A549 (cell line): ENCODE results near the gene KCNE4. TPM values are rescaled to one million over a fixed set of nuclear protein-coding genes. Genes with fewer than 3 reads are reported as not detected.

Source experiments
- ATAC-seq, 2 experiments: fragments of 200-7000 bp in 1 of 2; fragments of >200 bp in 1 of 2; cut with Nextera tagmentation in 1 of 2; cut with Tn5 transposase in 1 of 2; 3 replicates each; pipeline versions ENCODE4 v1.8.0 to v1.9.1; 2018 to 2020; ENCODE audit warnings: mild to moderate bottlenecking in 1 of 2, moderate library complexity in 1 of 2
- CTCF ChIA-PET: fragments of 300-600 bp; sonication (Branson Sonifier 250); formaldehyde crosslinking; extraction: SDS; loops from one replicate; lab custom pipeline; 2021; ENCODE audit warnings: antibody characterized with exemption, inconsistent platforms; lab: Yijun Ruan, JAX
- POLR2A ChIA-PET: fragments of 350-600 bp; formaldehyde crosslinking; extraction: SDS; loops from one replicate; lab custom pipeline; 2021; ENCODE audit warnings: antibody characterized with exemption, inconsistent platforms; lab: Yijun Ruan, JAX
- DNase-seq, 2 experiments: peaks; one replicate each; pipeline versions ENCODE4 v3.0.0 to v3.0.0-alpha.2; 2011 to 2016; ENCODE audit warnings: low read depth in 1 of 2, low spot score in 1 of 2
- FAIRE-seq: peaks from 2 replicates; lab custom pipeline; 2011; peaks lifted over from hg19 to GRCh38; lab: Jason Lieb, UNC
- H3K27ac ChIP-seq, 2 experiments: fragments of >200 bp; sonication (Bioruptor Twin); formaldehyde crosslinking; 3 replicates each; pipeline ENCODE4 v1.5.1; 2016 to 2017
- H3K4me1 ChIP-seq: fragments of >200 bp; sonication (Bioruptor Twin); formaldehyde crosslinking; 3 replicates; pipeline ENCODE4 v1.6.1; 2016
- H3K4me2 ChIP-seq: fragments of >200 bp; sonication (Bioruptor Twin); formaldehyde crosslinking; 3 replicates; pipeline ENCODE4 v1.6.1; 2016
- H3K4me3 ChIP-seq: fragments of >200 bp; sonication (Bioruptor Twin); formaldehyde crosslinking; 3 replicates; pipeline ENCODE4 v1.5.1; 2016
- H3K9me3 ChIP-seq: fragments of >200 bp; sonication (Bioruptor Twin); formaldehyde crosslinking; 3 replicates; pipeline ENCODE4 v1.6.1; 2016
- ATOH8 ChIP-seq: fragments of 250-450 bp; sonication (Bioruptor Pico); IDR thresholded peaks from 2 replicates; pipeline ENCODE4 v1.5.0; 2020; ENCODE audit warnings: low read depth, mild to moderate bottlenecking, moderate library complexity
- BCL3 ChIP-seq: fragments of >200 bp; sonication (Bioruptor Twin); formaldehyde crosslinking; IDR thresholded peaks from 3 replicates; pipeline ENCODE4 v1.6.1; 2016
- BHLHE40 ChIP-seq: IDR thresholded peaks from 2 replicates; pipeline ENCODE4 v1.6.1; 2012; ENCODE audit warnings: low read depth, low read length, inconsistent platforms
- CBX2 ChIP-seq: fragments of 200-600 bp; sonication (generic); IDR thresholded peaks from 2 replicates; pipeline ENCODE4 v1.6.1; 2016; ENCODE audit warnings: low read depth, mild to moderate bottlenecking, borderline replicate concordance
- CBX8 ChIP-seq: fragments of 200-600 bp; sonication (generic); IDR thresholded peaks from 2 replicates; pipeline ENCODE4 v1.6.1; 2016
- ESRRA ChIP-seq: fragments of 150-350 bp; IDR thresholded peaks from 2 replicates; pipeline ENCODE4 v1.6.1; 2014; ENCODE audit warnings: mild to moderate bottlenecking, low read length, borderline replicate concordance
- GATA3 ChIP-seq: IDR thresholded peaks from 2 replicates; pipeline ENCODE4 v1.6.1; 2012; ENCODE audit warnings: borderline replicate concordance
- HES2 ChIP-seq: fragments of >200 bp; sonication (Bioruptor Twin); formaldehyde crosslinking; IDR thresholded peaks from 2 replicates; pipeline ENCODE4 v1.6.1; 2016
- HOXB13 ChIP-seq: fragments of 250-450 bp; sonication (Bioruptor Pico); IDR thresholded peaks from 2 replicates; pipeline ENCODE4 v1.5.0; 2020; ENCODE audit warnings: low read depth, mild to moderate bottlenecking, moderate library complexity
- JUN ChIP-seq, 2 experiments: fragments of >200 bp; sonication (Bioruptor Twin); formaldehyde crosslinking; IDR thresholded peaks; 2 replicates in 1 of 2; 3 replicates in 1 of 2; pipeline ENCODE4 v1.6.1; 2016 to 2017
- KDM5A ChIP-seq: fragments of 200-600 bp; sonication (generic); IDR thresholded peaks from 2 replicates; pipeline ENCODE4 v1.6.1; 2016; ENCODE audit warnings: antibody characterized with exemption, mild to moderate bottlenecking
- MAX ChIP-seq: IDR thresholded peaks from 2 replicates; pipeline ENCODE4 v1.6.1; 2012
- MAZ ChIP-seq: fragments of 150-350 bp; IDR thresholded peaks from 2 replicates; pipeline ENCODE4 v1.6.1; 2014; ENCODE audit warnings: antibody characterized with exemption, low read depth, low read length, borderline replicate concordance
- NPAS2 ChIP-seq: fragments of 250-450 bp; sonication (Bioruptor Pico); IDR thresholded peaks from 2 replicates; pipeline ENCODE4 v1.8.0; 2022; ENCODE audit warnings: mild to moderate bottlenecking, moderate library complexity, borderline replicate concordance
- PBX3 ChIP-seq: IDR thresholded peaks from 2 replicates; pipeline ENCODE4 v1.6.1; 2012
- RCOR1 ChIP-seq: fragments of 150-350 bp; IDR thresholded peaks from 2 replicates; pipeline ENCODE4 v1.6.1; 2014; ENCODE audit warnings: antibody characterized with exemption, low read length, low read depth
- RNF2 ChIP-seq: fragments of 200-600 bp; sonication (generic); IDR thresholded peaks from 2 replicates; pipeline ENCODE4 v1.6.1; 2016; ENCODE audit warnings: low read depth, mild to moderate bottlenecking, antibody characterized with exemption, moderate library complexity, borderline replicate concordance
- USF2 ChIP-seq: fragments of 450-650 bp; IDR thresholded peaks from 2 replicates; pipeline ENCODE4 v1.6.1; 2014; ENCODE audit warnings: antibody characterized with exemption
- ZNF302 ChIP-seq: fragments of 250-450 bp; sonication (Bioruptor Pico); IDR thresholded peaks from 2 replicates; pipeline ENCODE4 v1.9.0; 2021; ENCODE audit warnings: inconsistent platforms, mild to moderate bottlenecking, moderate library complexity
- ZSCAN20 ChIP-seq: fragments of 250-450 bp; sonication (Bioruptor Pico); IDR thresholded peaks from 2 replicates; pipeline ENCODE4 v1.8.0; 2022; ENCODE audit warnings: mild to moderate bottlenecking, moderate library complexity
- WGBS: methylation state at CpG from one replicate; pipeline ENCODE4 v1.1.6; 2017; ENCODE audit errors: missing lambda C conversion rate; 5-methylcytosine and 5-hydroxymethylcytosine counted together
- polyA plus RNA-seq, 4 experiments: library from polyadenylated mRNA; depleted of rRNA in 3 of 4; stranded (reverse); fragments of >200 nt; fragmentation: RNase III in 1 of 4; extraction: RNeasy Plus Mini Kit Qiagen cat#74134 plus additional on column Dnase treatment in 1 of 4; gene quantifications; 2 replicates in 3 of 4; 3 replicates in 1 of 4; pipeline ENCODE4 v1.2.3, GENCODE V29; 2011 to 2017

The KCNE4 gene
- polyA plus RNA-seq, 2 of the 4 experiments (the other 2 are of a cell fraction) = 1.4 to 3.6 TPM

- no peak for TF ChIP-seq RNF2
- no peak for TF ChIP-seq MAZ
- no peak for TF ChIP-seq CBX8
- no peak for TF ChIP-seq RCOR1
- TF ChIP-seq MAX = no peak
- no peak for TF ChIP-seq CBX2
- TF ChIP-seq USF2 = no peak
- no peak for TF ChIP-seq HES2
- no peak for TF ChIP-seq PBX3
- no peak for TF ChIP-seq NPAS2 (CRISPR knock-in tag)
Observed at GRCh38 chr2:223075301-223076270, 23.6 kb downstream of the KCNE4 start (continued).

- WGBS = 50% methylated on average over 6 of the region's 6 CpGs
- no peak overlapping the region for H3K27ac ChIP-seq
- H3K4me2 ChIP-seq = no peak overlapping the region
- FAIRE-seq (no peak), ATAC-seq (no peak), DNase-seq (no peak)
- POLR2A ChIA-PET = no interaction called here
- TF ChIP-seq BCL3 (no peak), ZNF302 (CRISPR knock-in tag) (no peak)
- TF ChIP-seq, all 56 proteins: peak for 0
- Histone ChIP-seq H3K9me3 (no peaks in the 10 kb centered on the region), H3K4me1 (no peaks in the 10 kb centered on the region), H3K4me3 (no peak overlapping the region)
- CTCF ChIA-PET = interaction anchor here (1.0 to 1.2 kb wide), 2 partner anchors 26 to 105 kb away, joined by 3 read pairs; no protein-coding TSS in a partner anchor
Observed at GRCh38 chr2:223076573-223076972, 24.6 kb downstream of the KCNE4 start.

- CTCF ChIA-PET = no interaction called here
- POLR2A ChIA-PET = no interaction called here
- TF ChIP-seq KDM5A = no peak
- FAIRE-seq (no peak), ATAC-seq (no peak), DNase-seq (no peak)
- H3K4me2 ChIP-seq = no peak overlapping the region
- no peaks in the 10 kb centered on the region for H3K4me1 ChIP-seq
- H3K9me3 ChIP-seq = no peaks in the 10 kb centered on the region
- H3K4me3 ChIP-seq = no peak overlapping the region
- no peak overlapping the region for H3K27ac ChIP-seq
- 53% methylated on average over 1 of the region's 1 CpG for WGBS
Observed at GRCh38 chr2:223078482-223078881, 26.5 kb downstream of the KCNE4 start.

GRCh38 chr2:223079378-223079777, 27.4 kb downstream of the KCNE4 start:
- Histone ChIP-seq H3K4me1 (no peaks in the 10 kb centered on the region), H3K4me3 (no peak overlapping the region), H3K9me3 (no peaks in the 10 kb centered on the region), H3K4me2 (no peak overlapping the region), H3K27ac (no peak overlapping the region)
- ChIA-PET CTCF (no interaction called here), POLR2A (no interaction called here)
- no peak for TF ChIP-seq HOXB13 (CRISPR knock-in tag)
- no peak for TF ChIP-seq PBX3
- TF ChIP-seq BHLHE40 = no peak
- no peak for TF ChIP-seq ZSCAN20 (CRISPR knock-in tag)
- TF ChIP-seq ATOH8 (CRISPR knock-in tag) = no peak
- no peak for TF ChIP-seq MAX
- TF ChIP-seq ESRRA = no peak
- no peak for TF ChIP-seq USF2
- no peak for TF ChIP-seq GATA3
- TF ChIP-seq JUN (IDR thresholded peaks at IDR 0.05) = no peak
- no peak for FAIRE-seq
- DNase-seq = no peak
- ATAC-seq = no peak
- WGBS = 62% methylated on average over 2 of the region's 2 CpGs
